NCI-H146 treated with DMSO at 0.1 percent for 48 hours (cell line): ENCODE data around the gene RNF215.
"Not testable (repeated sequence)": the region's sequence is repeated elsewhere in the genome, so short reads cannot be mapped to it uniquely, and the experiment has no call there.

Experiments used
- DNase-seq: peaks from one replicate; lab custom pipeline; 2025; ENCODE audit not compliant: unreplicated experiment; lab: John Stamatoyannopoulos, UW

RNF215 gene

GRCh38 chr22:30365891-30366290 lies 21.3 kb downstream of the RNF215 start:
- DNase-seq = no peak

DNA sequence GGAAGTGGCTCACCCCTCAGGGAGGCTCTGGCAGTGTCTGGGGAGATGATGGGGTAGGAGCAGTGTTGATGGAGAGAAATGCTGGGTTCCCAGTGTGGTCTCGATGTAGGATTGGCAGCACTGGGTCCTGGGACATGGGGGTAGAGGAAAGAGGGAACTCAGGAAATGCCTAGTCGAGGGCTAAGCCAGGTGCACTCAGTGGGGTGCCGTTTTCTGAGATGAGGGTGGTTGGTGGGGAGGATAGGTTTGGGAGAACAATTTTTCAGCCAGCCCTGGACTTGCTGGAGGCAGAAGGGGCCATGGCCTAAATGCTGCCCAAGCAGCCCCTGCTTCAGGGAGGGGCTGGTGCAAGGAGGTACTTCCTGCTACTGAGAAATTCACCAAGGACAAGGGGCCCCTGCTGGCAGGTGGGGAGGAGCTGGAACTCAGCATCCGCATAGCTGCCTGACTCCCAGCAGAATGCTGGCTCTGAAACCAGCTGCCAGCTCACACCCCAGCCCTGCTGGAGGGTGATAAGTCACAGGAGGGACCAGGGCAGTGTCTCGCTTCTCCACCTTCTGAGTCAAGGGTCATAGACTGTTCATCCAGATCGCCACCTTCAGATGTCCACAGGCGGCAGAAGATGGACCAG lies 24.4 kb downstream of the RNF215 start:
- no peak for DNase-seq

- DNase-seq = no peak
Observed at GRCh38 chr22:30361916-30362650, 25.1 kb downstream of the RNF215 start.

DNA sequence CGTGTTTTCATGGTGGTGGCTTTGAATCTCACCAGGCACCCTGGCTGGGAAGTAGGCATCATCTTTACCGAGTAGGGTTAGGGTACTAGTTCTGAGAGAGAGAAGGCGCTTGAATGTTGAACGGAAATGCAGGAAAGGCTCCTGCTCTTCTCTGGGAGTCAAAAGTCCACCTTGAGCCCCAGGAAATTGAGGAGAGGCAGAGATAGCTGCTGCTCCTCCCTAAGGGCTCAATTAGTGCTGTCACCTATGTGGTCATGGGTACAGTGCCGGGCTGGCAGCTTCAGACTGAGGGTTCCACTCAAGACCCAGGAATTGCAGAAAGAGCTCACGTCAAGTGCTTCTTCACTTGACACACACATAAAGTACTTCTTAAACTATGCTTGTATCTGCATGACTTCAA lies 28.7 kb downstream of the RNF215 start:
- no peak for DNase-seq

DNA sequence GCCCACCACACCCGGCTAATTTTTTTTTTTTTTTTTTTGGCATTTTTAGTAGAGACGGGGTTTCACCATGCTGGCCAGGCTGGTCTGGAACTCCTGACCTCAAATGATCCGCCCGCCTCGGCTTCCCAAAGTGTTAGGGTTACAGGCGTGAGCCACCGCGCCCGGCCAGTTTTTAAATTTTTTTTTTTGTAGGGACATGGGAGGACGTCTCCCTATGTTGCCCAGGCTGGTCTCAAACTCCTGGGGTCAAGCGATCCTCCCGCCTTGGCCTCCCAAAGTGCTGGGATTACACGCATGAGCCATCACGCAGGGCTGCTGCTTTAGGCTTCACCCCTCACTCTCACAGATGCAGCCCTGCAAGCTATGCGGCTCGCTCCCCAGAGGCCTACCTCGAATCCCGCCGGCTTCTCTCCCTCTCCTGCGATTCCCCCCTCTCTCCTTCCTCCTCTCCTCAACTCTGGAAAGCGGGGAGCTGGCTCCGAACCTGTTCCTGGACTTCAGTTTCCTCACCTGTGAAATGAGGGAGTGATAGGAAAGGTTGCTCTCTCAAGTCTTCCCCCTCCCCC lies 29.5 kb downstream of the RNF215 start:
- no peak for DNase-seq

DNA sequence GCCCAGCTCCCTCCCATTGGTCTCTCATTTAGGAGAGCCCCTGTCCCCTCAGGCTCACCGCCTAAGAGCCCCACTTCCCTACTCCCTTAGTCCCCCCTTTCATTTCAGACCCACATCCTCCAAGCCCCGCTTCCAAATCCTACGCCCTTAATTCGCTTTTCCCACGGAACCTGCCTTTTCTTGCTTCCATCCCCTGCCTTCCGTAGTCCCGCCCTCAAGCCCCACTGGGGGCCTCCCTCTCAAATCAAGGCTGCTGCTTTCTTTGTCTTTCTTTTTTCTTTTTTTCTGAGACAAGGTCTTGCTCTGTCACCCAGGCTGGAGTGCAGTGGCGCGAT lies 30.0 kb downstream of the RNF215 start:
- no peak for DNase-seq

DNA sequence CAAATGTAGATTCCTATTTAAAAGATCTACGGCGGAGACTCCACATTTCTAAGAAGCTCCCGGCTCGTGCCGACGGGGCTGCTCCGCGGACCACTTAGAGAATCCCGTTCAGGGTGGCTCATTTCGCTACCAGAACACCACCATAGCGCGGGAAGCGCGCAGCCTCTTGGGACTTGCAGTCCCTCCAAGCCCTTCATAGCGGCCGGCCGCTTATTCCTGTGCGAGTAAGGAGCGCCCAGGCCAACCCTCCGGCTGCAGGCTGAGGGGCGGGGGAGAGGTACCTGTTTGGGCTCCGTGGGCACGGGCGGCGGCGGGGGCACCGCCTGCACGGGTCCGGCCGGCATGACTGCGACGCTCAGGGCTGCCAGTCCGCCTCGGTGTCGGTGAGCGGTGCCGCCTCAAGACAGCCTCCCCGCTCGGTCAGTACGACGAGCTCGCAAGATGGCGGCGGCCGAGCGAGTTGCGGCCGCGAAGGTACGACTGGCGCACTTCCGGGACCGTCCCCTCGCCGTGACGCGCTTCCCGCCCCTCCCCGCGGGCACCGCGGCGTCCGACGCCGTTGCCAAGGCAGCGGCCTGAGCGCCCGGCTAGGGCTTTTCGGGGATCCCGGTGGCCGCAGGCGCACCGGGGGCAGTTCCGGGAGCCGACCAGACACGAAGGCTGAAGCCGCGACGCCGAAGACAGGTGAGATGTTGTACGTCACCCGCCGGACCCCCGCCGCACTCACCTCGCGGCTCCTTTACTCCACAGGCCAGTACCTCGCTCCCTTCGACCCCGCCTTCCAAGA lies 30.6 kb downstream of the RNF215 start, which contains the start of the genes CCDC157 and SF3A1:
Gene CCDC157 (plus strand): TSS at position 559 of the 787 bp plus-strand sequence. CDS start 8,994 bp downstream, outside the sequence.
Gene SF3A1 (minus strand): TSS at position 446 of the 787 bp plus-strand sequence. CDS start 102 bp downstream, at position 344.
- DNase-seq = peak; percentile 50

GRCh38 chr22:30354644-30355043 lies 32.6 kb downstream of the RNF215 start:
- DNase-seq = no peak

DNA sequence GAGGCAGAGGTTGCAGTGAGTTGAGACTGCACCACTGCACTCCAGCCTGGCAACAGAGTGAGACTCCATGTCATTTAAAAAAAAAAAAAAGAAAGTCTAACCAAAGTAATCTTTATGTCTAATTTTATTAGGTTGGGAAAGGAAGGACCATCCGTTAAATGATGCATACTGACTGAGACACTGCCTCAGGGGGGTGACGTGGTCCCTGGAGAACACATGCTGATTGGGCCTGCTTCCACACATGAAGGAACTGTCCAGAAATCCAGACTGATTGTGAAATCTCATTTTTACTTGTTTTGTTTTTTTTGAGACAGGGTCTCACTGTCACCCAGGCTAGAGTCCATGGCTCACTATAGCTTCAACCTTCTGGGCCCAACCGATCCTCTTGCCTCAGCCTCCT lies 36.0 kb downstream of the RNF215 start:
- DNase-seq = no peak

DNA sequence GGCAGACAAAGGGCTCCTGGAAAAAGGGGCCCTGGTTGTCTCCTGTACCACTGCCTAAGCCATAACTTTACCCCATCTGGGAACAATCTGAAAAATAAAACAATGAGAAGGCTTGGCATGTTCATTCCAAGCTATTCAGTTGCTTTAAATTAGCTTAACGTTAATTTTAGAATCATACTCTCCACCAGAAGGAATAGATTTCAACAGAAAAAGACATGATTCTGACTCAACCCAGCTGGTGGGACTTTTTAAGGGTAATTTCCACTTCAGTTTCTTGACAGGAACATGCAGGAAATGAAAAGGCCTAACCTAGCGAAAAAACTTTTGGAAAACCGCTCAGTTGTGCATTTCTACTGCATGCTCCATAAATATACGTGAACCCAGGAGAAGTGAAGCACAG lies 38.4 kb downstream of the RNF215 start:
- DNase-seq = no peak

DNA sequence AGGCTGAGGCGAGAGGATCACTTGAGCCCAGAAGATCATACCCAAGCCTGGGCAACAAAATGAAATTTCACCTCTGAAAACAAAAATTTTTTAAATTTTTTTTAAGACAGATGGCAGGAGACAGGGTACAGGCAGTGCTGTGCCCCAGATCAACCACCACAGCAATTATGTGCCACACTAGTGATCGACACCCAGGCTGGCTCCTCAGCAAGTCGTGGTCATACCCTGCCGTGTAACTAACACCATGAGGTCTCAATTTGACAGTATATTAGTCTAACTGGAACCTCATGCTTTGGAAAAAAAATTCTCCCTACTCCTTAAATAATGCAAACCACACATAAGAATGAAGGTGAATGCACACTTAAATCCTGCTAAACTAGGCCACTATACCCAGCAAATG lies 38.8 kb downstream of the RNF215 start:
- no peak for DNase-seq

GRCh38 chr22:30347255-30347892 lies 39.8 kb downstream of the RNF215 start:
- DNase-seq = no peak

GRCh38 chr22:30344447-30345200 lies 42.6 kb downstream of the RNF215 start:
- no peak for DNase-seq

DNA sequence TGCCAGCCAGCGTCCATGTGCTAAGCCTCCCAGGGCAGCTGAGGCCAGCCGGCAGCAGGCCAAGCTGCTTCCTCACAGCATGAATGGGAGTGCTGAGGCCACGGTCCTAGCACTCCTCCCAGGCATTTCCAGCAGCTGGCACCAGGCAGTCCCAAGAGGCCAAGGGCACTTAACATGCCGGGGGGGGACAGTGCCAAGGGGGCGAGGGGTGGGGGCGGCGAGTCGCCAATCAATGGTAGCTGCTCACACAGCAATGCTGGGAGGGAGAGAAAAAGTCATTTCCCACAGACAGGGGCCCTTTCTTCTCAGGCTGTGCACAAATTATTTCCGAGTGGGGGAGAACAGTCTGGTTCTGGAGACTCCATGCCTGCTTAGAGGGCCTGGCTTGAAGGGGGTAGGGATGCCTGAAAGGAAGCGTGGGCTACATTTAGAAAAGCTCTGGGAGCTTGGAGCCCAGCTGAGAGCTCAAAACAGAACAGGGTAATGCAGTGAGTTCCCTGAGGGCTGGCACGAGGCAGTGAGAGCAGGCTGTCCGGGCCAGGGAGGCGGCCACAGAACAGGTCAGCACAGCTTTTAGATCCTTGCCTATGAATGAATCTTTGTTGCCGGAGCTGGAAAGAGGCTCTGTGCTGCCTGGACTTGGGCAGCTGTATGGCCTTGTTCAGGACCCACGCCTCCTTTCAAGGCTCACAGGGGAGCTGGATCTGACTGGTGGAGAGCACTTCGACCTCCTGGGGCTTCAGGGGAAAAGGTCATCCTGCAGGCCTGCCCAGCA lies 46.1 kb downstream of the RNF215 start:
- DNase-seq = no peak

DNA sequence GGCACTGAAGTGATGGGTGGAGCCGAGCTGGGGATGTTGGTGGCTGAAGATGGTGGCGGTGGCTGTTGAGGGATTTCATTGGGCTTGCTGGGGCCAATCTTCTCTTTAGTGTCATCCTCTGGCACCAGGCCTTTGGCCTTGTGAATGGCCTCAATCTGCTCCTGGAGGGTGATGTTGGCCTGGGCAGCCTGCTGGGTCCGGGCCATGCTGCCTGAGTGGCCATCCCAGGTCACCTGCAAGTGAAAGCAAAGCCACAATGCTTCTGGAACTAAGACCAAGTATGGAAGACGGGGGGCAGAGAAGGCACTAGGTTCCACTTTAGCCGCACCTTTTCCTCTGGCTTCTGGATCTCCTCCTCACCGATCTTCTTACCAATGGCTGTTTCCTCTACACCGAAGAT lies 48.4 kb downstream of the RNF215 start:
- no peak for DNase-seq

GRCh38 chr22:30338341-30338740 lies 48.9 kb downstream of the RNF215 start:
- not testable (repeated sequence) for DNase-seq

DNA sequence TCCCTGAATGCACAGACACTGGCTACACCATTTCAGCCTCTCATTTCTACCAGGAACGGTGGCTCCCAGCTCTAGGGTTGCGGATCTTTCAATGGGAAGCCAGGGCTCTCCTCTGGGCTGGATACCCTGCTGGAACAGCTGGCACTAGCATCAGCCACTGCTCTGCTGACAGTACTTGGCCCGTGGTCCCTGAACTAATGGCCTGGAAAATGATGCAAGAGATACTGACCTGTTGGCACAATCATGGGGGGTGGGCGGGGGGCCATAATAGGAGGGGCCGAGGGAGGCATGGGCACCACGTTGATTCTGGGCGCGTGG lies 49.8 kb downstream of the RNF215 start:
- no peak for DNase-seq

- DNase-seq = no peak
Observed at GRCh38 chr22:30336752-30337460, 50.3 kb downstream of the RNF215 start.

DNA sequence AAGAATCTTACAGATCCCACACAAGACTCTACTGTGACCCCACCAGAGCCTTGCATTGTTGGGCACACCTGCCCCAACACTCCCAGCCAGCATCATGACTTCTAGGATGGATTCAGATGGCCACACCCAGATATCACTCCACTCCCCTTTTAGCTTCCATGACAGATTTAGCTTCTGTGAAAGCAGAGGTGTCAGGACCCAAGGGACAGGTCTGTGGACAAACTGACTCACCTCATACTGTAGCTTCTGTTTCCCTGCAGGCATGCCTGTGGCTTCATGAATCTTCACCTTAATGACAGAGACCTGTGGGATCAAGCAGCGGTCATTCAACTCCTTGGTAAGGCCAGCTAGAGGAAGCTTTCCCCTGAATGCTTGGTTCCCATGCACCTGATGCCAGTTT lies 52.0 kb downstream of the RNF215 start:
- no peak for DNase-seq
